Fibroblast of pulmonary artery (primary cell): ENCODE results near the gene D2HGDH.

Experiments
- DNase-seq: peaks from one replicate; pipeline ENCODE4 v3.0.0-alpha.2; 2010; ENCODE audit warnings: low read depth
- H3K4me3 ChIP-seq: replicated peaks from 2 replicates; pipeline ENCODE4 v1.5.1; 2011; ENCODE audit warnings: low read depth, mild to moderate bottlenecking, control low read depth, low read length, moderate library complexity
- TF ChIP-seq, protein P1 (sequence below): IDR thresholded peaks from 2 replicates; pipeline ENCODE4 v1.5.1; 2011; ENCODE audit warnings: mild to moderate bottlenecking, control low read depth, low read length, inconsistent platforms; ENCODE audit errors: missing control alignments

The D2HGDH gene

DNA sequence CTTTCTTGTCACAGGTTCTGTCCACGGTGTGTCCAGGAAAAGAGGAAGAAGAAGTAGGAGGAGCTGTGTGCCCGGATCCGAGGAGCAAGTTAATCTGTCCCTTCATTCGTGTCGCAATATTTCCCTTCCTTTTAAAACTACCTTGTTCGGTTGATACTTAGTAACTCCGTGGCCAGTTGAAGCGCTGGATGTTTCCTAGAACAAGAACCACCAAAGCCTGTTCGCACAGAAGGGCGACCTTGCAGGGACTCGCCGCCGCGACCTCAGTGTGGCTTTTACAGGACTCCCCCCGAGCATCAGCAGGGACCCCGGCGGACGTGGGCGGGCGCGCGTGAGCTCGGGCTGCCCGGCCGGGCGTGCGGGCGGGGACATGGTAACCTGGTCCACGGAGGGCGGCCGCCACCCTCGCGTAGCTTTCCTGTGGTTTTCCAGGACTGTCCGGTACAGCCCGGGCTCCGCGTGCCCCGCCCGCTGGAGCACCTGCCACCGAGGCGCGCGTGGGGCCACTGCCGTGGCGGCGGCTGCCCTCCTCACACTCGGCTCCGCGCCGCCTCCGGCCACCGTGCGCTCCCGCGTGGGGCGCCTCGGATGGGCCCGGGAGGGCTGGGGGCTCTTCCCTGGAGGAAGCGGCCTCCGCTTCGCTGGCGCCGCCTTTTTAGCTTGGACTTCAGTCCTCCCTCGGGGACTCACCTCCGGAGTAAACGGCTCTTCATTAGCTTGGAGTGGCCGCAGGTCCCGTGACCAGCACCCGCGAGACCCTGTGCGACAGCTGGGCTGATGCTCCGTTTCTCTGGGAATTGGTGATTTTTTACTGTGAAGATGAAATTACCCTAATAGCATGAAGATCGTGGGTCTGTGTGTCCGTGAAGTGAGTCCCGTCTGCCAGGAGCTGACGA is 9.2 kb upstream of the D2HGDH start:
- H3K4me3 ChIP-seq: no peak overlapping the region
- TF ChIP-seq, protein P1, sequence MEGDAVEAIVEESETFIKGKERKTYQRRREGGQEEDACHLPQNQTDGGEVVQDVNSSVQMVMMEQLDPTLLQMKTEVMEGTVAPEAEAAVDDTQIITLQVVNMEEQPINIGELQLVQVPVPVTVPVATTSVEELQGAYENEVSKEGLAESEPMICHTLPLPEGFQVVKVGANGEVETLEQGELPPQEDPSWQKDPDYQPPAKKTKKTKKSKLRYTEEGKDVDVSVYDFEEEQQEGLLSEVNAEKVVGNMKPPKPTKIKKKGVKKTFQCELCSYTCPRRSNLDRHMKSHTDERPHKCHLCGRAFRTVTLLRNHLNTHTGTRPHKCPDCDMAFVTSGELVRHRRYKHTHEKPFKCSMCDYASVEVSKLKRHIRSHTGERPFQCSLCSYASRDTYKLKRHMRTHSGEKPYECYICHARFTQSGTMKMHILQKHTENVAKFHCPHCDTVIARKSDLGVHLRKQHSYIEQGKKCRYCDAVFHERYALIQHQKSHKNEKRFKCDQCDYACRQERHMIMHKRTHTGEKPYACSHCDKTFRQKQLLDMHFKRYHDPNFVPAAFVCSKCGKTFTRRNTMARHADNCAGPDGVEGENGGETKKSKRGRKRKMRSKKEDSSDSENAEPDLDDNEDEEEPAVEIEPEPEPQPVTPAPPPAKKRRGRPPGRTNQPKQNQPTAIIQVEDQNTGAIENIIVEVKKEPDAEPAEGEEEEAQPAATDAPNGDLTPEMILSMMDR: no peak
- DNase-seq: no peak

- no peak for DNase-seq
- TF ChIP-seq, protein P1: no peak
- no peak overlapping the region for H3K4me3 ChIP-seq
Observed at GRCh38 chr2:241726459-241726858, 8.0 kb upstream of the D2HGDH start.

DNA sequence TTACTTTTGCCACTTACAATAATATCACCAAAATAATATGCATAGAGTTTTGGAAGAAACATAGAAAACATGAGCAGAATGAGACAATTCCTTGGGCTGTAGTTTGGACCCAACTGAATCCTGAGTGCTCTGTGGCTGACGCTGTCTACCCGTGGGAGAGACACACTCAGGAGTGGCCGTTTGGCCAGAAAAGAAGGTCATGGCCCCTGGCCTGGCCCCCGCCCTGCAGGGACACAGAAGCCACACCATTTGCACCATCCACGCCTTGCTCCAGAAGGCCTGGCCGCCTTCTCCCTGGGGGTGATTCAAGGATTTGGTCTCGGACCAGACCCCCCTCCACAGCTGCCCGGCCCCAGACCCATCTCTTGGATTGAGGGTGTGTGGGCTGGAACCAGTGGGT is 6.4 kb upstream of the D2HGDH start:
- DNase-seq: no peak
- no peak overlapping the region for H3K4me3 ChIP-seq
- TF ChIP-seq, protein P1: no peak

DNA sequence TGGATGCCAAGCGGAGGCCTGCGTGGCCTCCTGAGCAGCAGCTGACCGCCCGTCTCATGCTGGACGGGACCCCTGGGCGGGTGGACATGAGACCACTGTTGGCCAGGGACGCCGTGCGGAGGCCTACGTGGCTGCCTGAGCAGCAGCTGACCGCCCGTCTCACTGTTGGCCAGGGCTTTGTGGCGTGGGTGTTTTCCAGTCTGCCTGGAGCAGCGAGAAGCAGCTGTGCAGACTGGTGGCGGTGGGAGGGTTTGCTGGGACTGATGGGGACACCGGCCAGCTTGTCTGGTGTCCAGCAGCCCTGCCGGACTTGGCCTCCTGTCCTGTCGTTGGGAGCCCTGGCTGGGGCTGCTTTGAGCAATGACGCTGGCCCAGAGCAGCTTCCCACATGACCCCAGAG is 5.8 kb upstream of the D2HGDH start:
- TF ChIP-seq, protein P1: no peak
- no peak for DNase-seq
- H3K4me3 ChIP-seq: no peak overlapping the region

GRCh38 chr2:241729868-241730267 is 4.6 kb upstream of the D2HGDH start:
- no peak for DNase-seq
- H3K4me3 ChIP-seq: no peak overlapping the region
- TF ChIP-seq, protein P1: no peak

- TF ChIP-seq, protein P1: no peak
- DNase-seq: no peak
- no peak overlapping the region for H3K4me3 ChIP-seq
Observed at GRCh38 chr2:241730671-241731293, 3.6 kb upstream of the D2HGDH start.
